Measurements from ENCODE around the gene PTPRN2. TPM values are rescaled to one million over a fixed set of nuclear protein-coding genes. Genes with fewer than 3 reads are reported as not detected.

PTPRN2 gene
- total and polyA plus RNA-seq, 2 of the 8 experiments (the other 6 are each of a cell fraction or from before 2014, with no cell fraction given) = 2.6 to 4.5 TPM

GRCh38 chr7:158322616-158323530 lies 264.8 kb downstream of the PTPRN2 start:
- Histone ChIP-seq H4K91ac (replicated peaks; ENCODE audit: insufficient read length, low read length) (peak overlapping the region; percentile 90), H2AFZ (ENCODE audit: low read length) (no peak overlapping the region), H3K9me3 (ENCODE audit: insufficient read depth in 2 of 2, low read depth in 1 of 2, low read length in 1 of 2) (peaks cover 23 to 55% of the 10 kb centered on the region in 2 experiments), H3K9ac (replicated peaks in 1 of 4; ENCODE audit: extremely low read depth in 1 of 4, low read depth in 3 of 4, low read length in 3 of 4) (no peak overlapping the region), H3K79me1 (ENCODE audit: low read depth, low read length) (no peaks in the 10 kb centered on the region), H2BK20ac (ENCODE audit: low read length) (peak overlapping the region; percentile 87), H2BK120ac (replicated peaks; ENCODE audit: low read depth, low read length) (no peak overlapping the region), H3K18ac (ENCODE audit: extremely low read depth, low read length) (peak overlapping the region; percentile 32; the same call in 1 of the 2 replicates), H3K23ac (ENCODE audit: insufficient read length) (no peak overlapping the region), H2BK12ac (ENCODE audit: low read depth, low read length) (peak overlapping the region; percentile 96; the same call in 1 of the 2 replicates), H2AK5ac (ENCODE audit: low read depth, low read length) (0 out of 2 replicates have a peak overlapping the region, but pooled peaks have one; percentile 76), H3K4me3 (ENCODE audit: extremely low read depth in 1 of 4, insufficient read depth in 2 of 4, low read depth in 3 of 4, low read length in 4 of 4) (no peak overlapping the region), H3K4ac (replicated peaks; ENCODE audit: insufficient read length, low read depth, low read length) (no peak overlapping the region), H3K23me2 (ENCODE audit: low read depth, low read length) (peaks cover 10% of the 10 kb centered on the region), H4K5ac (ENCODE audit: insufficient read length, low read depth, low read length) (no peak overlapping the region), H3K27ac (ENCODE audit: low read depth, low read length) (no peak overlapping the region), H3K36me3 (ENCODE audit: control insufficient read depth in 2 of 4, insufficient read depth in 4 of 4, low read length in 3 of 4) (peaks cover 0 to 5% (median 0%) of the 10 kb centered on the region in 4 experiments; a peak in 1 of 8 replicates), H3K4me2 (ENCODE audit: insufficient read depth in 1 of 2, low read depth in 2 of 2, low read length in 2 of 2) (no peak overlapping the region), H4K20me1 (replicated peaks in 1 of 2; ENCODE audit: control insufficient read depth in 1 of 2, insufficient read depth in 2 of 2, low read length in 2 of 2) (peaks cover 0 to 9% of the 10 kb centered on the region in 2 experiments), H3K4me1 (replicated peaks in 1 of 4; ENCODE audit: control insufficient read depth in 3 of 4, insufficient read depth in 4 of 4, low read length in 3 of 4) (peaks cover 0 to 17% (median 6%) of the 10 kb centered on the region in 4 experiments; a peak in 6 of 7 replicates), H3K27me3 (replicated peaks in 1 of 4; ENCODE audit: control insufficient read depth in 3 of 4, extremely low read depth in 1 of 4, insufficient read depth in 3 of 4, low read length in 3 of 4) (peaks cover 0 to 2% (median 0%) of the 10 kb centered on the region in 4 experiments; a peak in 1 of 7 replicates), H4K8ac (ENCODE audit: extremely low read depth, insufficient read depth, low read length) (no peak overlapping the region; the same call in 1 of the 2 replicates), H2BK15ac (ENCODE audit: low read length) (0 out of 2 replicates have a peak overlapping the region, but pooled peaks have one; percentile 36), H3K14ac (ENCODE audit: insufficient read length) (no peak overlapping the region), H3K79me2 (ENCODE audit: control insufficient read depth in 1 of 2, insufficient read depth in 2 of 2, low read length in 2 of 2) (no peaks in the 10 kb centered on the region), H2BK5ac (ENCODE audit: low read depth, low read length) (peak overlapping the region; percentile 56; the same call in 1 of the 2 replicates), H3K56ac (replicated peaks; ENCODE audit: insufficient read length, low read depth, low read length) (peak overlapping the region; percentile 21)
- DNase-seq (ENCODE audit: low read depth in 1 of 2, low spot score in 2 of 2) = peak in 1 of 2 experiments; percentile 35
- TF ChIP-seq ATF3 (IDR thresholded peaks at IDR 0.05; ENCODE audit: insufficient read depth, low read depth, low read length) (no peak), JUND (IDR thresholded peaks at IDR 0.05; ENCODE audit: low read length) (no peak), KDM1A (IDR thresholded peaks at IDR 0.05; ENCODE audit: borderline replicate concordance, low read length) (no peak), ATF2 (IDR thresholded peaks at IDR 0.05; ENCODE audit: low read length) (no peak), MAFK (IDR thresholded peaks at IDR 0.05; ENCODE audit: low read depth, low read length) (no peak), POLR2AphosphoS5 (IDR thresholded peaks at IDR 0.05; ENCODE audit: low read depth, low read length) (no peak), EGR1 (IDR thresholded peaks at IDR 0.05; ENCODE audit: borderline replicate concordance, low read depth, low read length) (no peak)
- ChIA-PET CTCF (ENCODE audit: partially characterized antibody) (no interaction called here), POLR2A (ENCODE audit: partially characterized antibody) (no interaction called here)
- 79% methylated on average over 13 of the region's 13 CpGs; no CpG with 5 or more reads in 1 of the 2 experiments for WGBS, 2 experiments (ENCODE audit: extremely low coverage in 1 of 2, insufficient coverage in 1 of 2, insufficient read length in 1 of 2, insufficient replicate concordance in 2 of 2, low coverage in 1 of 2, low lambda C conversion rate in 2 of 2, missing lambda C conversion rate in 1 of 2)
- FAIRE-seq = no peak

All from H1 (cell line).